HUES6 (cell line): ENCODE results near the gene TSPAN11.

ENCODE experiments used
- H3K27ac ChIP-seq: 2 replicates; pipeline ENCODE4 v1.7.0; 2013; ENCODE audit warnings: low read depth, mild to moderate bottlenecking, low read length, inconsistent platforms
- H3K27me3 ChIP-seq: 2 replicates; pipeline ENCODE4 v1.6.1; 2013; ENCODE audit warnings: low read length; ENCODE audit not compliant: control insufficient read depth, insufficient read depth
- H3K36me3 ChIP-seq: 2 replicates; pipeline ENCODE4 v1.6.1; 2013; ENCODE audit warnings: low read length; ENCODE audit not compliant: control insufficient read depth, insufficient read depth
- H3K4me1 ChIP-seq: 2 replicates; pipeline ENCODE4 v1.6.1; 2013; ENCODE audit warnings: low read length; ENCODE audit not compliant: control insufficient read depth, insufficient read depth
- H3K4me3 ChIP-seq: 2 replicates; pipeline ENCODE4 v1.5.1; 2013; ENCODE audit warnings: low read depth, low read length
- H3K9ac ChIP-seq: one replicate; pipeline ENCODE4 v1.6.1; 2013; ENCODE audit warnings: mild to moderate bottlenecking, low read length
- H3K9me3 ChIP-seq: 2 replicates; pipeline ENCODE4 v1.6.1; 2013; ENCODE audit warnings: low read depth, low read length; ENCODE audit not compliant: control insufficient read depth, insufficient read depth

The TSPAN11 gene

DNA sequence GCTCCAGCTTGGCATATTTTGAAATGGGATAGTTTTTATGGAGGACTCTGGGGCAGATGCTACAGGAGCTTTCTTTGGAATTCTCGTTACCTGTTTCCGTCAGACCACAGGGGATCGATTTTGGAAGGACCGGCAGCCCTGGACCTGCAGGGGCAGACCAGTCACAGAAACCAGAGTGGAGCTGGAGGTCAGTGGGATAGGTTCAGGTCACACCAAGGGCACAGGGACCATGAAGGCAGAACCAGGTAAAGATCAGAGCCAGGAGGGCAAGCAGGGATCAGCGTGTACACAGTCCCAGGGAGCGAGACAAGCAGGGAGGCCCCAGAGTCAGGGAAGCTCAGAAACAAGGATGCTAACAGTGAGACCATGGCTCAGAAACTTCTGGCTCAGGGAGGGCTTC, 45.5 kb downstream of the TSPAN11 start:
- Histone ChIP-seq H3K4me1 (peaks cover 15% of the 10 kb centered on the region), H3K4me3 (no peak overlapping the region)

DNA sequence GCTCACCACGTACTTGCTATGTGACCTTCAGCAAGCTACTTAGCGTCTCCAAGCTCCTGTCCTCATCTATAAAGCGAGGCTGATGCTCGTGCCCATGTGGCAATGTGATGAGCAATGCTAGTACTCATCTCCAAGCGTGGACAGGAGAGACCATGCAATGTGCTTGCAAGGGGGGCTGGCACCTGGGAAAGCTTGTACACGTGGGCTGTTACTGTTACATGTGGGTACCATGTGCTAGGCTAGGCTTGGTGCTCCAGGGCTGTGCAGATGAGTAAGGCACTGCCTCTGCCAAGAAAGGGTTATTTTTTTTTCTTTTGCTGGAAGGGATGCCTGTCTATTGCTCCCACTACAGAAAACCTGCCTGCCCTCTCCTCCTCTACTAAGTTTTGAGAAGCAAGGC, 46.6 kb downstream of the TSPAN11 start:
- H3K9ac ChIP-seq, result no peak overlapping the region
- H3K4me3 ChIP-seq, result no peak overlapping the region
- no peaks in the 10 kb centered on the region for H3K9me3 ChIP-seq
- no peak overlapping the region for H3K27ac ChIP-seq
- H3K4me1 ChIP-seq, result peaks cover 26% of the 10 kb centered on the region
- H3K36me3 ChIP-seq, result no peaks in the 10 kb centered on the region
- 0 out of 2 replicates have a peak, but pooled peaks cover 4% of the 10 kb centered on the region for H3K27me3 ChIP-seq

More for the DNA sequence above, 45.5 kb downstream of the TSPAN11 start:
- no peak overlapping the region for H3K9ac ChIP-seq
- H3K36me3 ChIP-seq, result no peaks in the 10 kb centered on the region
- H3K27ac ChIP-seq, result no peak overlapping the region
- H3K27me3 ChIP-seq, result 0 out of 2 replicates have a peak, but pooled peaks cover 4% of the 10 kb centered on the region
- H3K9me3 ChIP-seq, result no peaks in the 10 kb centered on the region

DNA sequence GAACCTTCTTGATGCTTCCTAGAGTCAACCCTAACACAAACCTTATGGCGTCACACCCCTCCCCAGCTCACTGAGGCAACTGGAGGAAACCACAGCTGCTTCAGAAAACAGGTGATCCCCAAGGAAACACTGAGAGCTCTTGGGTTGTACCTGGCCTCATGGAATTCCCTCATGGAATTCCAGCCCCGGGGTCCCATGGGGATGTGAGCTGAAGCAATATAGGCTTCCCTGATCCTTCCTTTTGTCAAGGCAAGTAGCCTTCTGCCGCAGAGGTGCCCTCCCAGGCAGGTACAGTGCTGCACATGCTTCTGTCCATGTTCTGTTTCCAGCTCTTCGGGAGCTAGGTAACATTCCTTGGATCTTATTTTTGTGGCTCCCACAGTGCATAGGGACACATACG, 47.3 kb downstream of the TSPAN11 start:
- Histone ChIP-seq H3K36me3 (no peaks in the 10 kb centered on the region), H3K4me1 (peaks cover 27% of the 10 kb centered on the region), H3K9ac (no peak overlapping the region), H3K4me3 (no peak overlapping the region), H3K27me3 (0 out of 2 replicates have a peak, but pooled peaks cover 4% of the 10 kb centered on the region), H3K9me3 (no peaks in the 10 kb centered on the region), H3K27ac (no peak overlapping the region)

DNA sequence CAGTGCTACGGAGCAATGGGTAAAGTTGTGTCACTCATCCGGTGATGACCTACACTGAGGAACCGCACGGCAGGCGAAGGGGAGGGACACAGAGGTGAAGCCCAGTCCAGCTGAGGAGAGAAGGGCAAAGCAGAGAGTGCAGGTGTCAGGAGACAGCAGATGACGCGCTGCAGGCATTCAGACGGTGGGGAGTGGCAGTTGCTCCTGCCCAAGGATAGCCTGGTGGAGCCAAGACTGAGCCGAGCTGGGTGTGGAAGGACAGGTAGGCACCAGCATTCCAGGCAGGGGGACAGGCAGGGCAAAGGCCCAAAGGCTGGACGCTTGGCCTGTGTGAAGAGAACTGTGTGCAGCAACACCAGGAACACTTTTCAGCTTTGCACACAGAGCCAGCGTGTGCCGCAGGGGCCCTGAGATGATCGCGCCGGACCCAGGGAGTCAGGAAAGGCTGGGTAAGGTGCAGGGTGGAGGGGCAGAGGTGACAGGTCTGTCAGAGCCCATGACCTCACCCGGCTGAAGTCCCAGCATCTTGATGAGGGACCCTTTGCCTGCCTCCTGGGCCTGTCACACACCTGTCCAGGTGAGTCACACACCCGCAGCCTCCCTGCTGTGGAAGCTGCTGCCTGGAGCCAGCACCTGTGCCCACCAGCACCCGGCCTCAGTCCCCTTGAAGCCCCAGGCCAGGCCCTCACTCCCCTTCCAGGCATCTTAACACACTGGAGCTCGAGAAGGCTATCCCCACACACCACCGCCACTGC, 48.4 kb downstream of the TSPAN11 start:
- H3K27ac ChIP-seq, result no peak overlapping the region
- 0 out of 2 replicates have a peak, but pooled peaks cover 4% of the 10 kb centered on the region for H3K27me3 ChIP-seq
- H3K4me3 ChIP-seq, result no peak overlapping the region
- no peak overlapping the region for H3K9ac ChIP-seq
- no peaks in the 10 kb centered on the region for H3K9me3 ChIP-seq
- no peaks in the 10 kb centered on the region for H3K36me3 ChIP-seq
- peaks cover 27% of the 10 kb centered on the region for H3K4me1 ChIP-seq

DNA sequence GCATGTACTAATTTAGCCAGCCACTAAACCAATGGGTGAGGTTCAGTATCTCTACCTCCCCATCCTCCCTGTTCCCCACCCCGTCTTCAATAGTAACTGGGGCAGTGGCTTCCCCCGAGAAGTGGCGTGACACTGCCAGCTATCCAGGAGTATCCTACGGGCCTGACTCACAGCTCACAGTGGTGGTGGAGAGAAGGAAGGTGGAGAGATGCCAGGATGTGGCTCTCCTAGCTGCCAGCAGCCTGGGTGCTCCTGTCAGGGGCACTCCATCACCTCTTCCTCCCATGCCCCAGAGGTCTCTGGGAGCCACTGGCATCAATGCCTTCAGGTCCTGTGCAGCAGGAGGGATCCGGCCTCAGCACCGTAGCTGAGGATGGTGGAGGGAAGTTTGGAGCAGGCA, 49.0 kb downstream of the TSPAN11 start:
- Histone ChIP-seq H3K9ac (no peak overlapping the region), H3K9me3 (no peaks in the 10 kb centered on the region), H3K4me3 (no peak overlapping the region), H3K4me1 (peaks cover 25% of the 10 kb centered on the region), H3K27me3 (0 out of 2 replicates have a peak, but pooled peaks cover 4% of the 10 kb centered on the region), H3K27ac (no peak overlapping the region), H3K36me3 (no peaks in the 10 kb centered on the region)

DNA sequence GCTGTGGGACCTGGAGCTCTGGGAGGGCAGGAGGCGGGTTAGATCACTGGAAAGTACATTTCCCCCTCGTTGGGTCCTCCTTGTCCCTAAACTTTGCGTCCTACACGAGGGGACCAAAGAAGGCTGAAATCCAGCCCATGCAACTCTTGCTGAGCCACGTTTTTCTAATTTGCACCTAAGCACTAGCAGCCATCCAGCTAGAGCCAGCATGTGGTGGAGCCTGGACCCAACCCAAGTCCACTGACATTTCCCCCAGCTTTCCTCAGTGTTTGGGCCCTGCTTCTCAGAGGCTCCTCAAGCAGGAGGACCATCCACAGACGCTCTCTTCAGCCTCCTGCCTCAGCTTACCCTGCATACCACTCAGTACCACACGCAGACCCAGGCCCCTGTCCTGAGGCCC, 49.7 kb downstream of the TSPAN11 start:
- Histone ChIP-seq H3K4me3 (no peak overlapping the region), H3K36me3 (no peaks in the 10 kb centered on the region), H3K9me3 (no peaks in the 10 kb centered on the region), H3K9ac (no peak overlapping the region), H3K27ac (no peak overlapping the region), H3K27me3 (0 out of 2 replicates have a peak, but pooled peaks cover 4% of the 10 kb centered on the region), H3K4me1 (peaks cover 20% of the 10 kb centered on the region)

DNA sequence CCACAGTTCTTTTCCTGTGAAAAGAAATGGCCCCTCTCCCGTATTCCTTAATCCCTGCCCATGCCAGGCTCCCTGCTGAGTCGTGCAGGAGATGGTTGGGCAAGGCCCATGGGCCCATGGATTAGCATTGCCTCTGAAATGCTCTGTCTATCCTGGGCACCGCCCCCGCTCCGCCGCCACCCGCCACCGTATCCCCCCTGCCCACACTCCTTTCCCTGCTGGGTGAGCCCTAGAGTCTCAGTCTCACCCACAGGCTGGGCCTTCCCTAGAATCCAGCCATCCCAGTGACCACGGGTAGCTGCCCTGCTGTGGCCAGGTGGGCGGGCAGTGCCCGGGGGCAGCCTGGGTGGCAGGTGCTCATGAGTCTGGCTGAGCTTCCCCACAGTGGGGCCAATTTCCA, 50.6 kb downstream of the TSPAN11 start:
- no peaks in the 10 kb centered on the region for H3K36me3 ChIP-seq
- 0 out of 2 replicates have a peak, but pooled peaks cover 4% of the 10 kb centered on the region for H3K27me3 ChIP-seq
- no peak overlapping the region for H3K4me3 ChIP-seq
- no peaks in the 10 kb centered on the region for H3K9me3 ChIP-seq
- no peak overlapping the region for H3K27ac ChIP-seq
- H3K9ac ChIP-seq, result no peak overlapping the region
- H3K4me1 ChIP-seq, result peaks cover 20% of the 10 kb centered on the region

DNA sequence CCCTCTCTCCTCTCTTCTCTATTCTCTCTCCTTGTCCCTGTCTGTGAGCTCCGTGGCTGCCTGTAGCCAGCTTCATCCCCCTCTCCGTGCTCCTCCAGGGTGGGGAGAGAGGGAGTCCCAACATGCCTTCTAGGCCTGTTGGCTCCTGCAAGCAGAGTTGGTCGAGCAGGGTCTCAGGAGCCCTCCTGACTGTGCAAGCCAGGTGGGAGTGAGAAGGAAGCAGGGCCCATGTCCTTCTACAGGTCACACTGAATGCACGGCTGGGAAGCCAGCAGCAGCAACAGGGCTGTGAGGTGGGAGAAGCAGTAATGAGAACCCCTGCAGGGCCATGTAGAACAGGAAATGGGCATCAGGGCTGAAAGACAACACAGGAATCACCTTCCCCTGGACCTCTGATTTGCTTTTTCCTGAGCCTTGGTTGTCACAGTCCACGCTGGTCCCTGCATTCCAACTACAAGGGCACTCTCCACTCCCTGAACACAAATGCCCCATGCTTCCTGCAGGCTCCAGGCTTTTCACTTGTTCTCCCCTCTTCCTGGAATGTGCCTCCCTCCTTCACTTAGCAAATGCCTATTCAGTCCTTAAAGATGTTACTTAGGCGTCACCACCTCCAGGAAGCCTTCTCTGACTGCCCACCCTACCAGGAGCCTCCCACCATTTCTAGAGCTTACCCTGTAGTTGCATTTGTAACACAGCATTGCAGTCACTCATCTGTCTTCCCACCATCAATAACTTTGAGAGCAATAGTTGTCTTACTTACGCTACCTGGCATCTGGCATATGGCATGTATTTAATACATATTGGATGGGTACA, 51.2 kb downstream of the TSPAN11 start:
- 0 out of 2 replicates have a peak, but pooled peaks cover 4% of the 10 kb centered on the region for H3K27me3 ChIP-seq
- no peak overlapping the region for H3K27ac ChIP-seq
- H3K9me3 ChIP-seq, result no peaks in the 10 kb centered on the region
- no peak overlapping the region for H3K9ac ChIP-seq
- no peaks in the 10 kb centered on the region for H3K36me3 ChIP-seq
- peaks cover 20% of the 10 kb centered on the region for H3K4me1 ChIP-seq
- no peak overlapping the region for H3K4me3 ChIP-seq

DNA sequence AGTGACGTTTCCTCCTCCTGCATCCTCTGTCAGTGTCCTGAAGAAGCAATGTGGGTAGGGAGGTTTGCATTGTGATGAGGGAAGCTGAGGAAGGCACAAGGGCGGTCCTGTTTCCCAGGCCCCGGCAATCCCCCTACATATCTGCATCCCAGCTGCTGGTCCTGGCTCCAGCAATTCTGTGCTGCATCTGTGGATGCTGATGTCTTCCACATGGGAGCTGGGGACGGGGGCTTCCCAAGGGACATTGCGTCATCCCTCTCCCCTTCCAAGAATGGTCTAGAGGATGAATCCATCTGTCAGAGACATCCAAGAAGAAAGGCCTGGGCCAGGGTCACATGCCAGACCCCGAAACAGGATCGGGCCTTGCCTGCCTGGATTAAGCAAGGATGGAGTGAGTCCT, 52.1 kb downstream of the TSPAN11 start:
- Histone ChIP-seq H3K27ac (no peak overlapping the region), H3K9me3 (no peaks in the 10 kb centered on the region), H3K36me3 (no peaks in the 10 kb centered on the region), H3K27me3 (no peaks in the 10 kb centered on the region), H3K4me1 (peaks cover 20% of the 10 kb centered on the region), H3K4me3 (no peak overlapping the region), H3K9ac (no peak overlapping the region)

DNA sequence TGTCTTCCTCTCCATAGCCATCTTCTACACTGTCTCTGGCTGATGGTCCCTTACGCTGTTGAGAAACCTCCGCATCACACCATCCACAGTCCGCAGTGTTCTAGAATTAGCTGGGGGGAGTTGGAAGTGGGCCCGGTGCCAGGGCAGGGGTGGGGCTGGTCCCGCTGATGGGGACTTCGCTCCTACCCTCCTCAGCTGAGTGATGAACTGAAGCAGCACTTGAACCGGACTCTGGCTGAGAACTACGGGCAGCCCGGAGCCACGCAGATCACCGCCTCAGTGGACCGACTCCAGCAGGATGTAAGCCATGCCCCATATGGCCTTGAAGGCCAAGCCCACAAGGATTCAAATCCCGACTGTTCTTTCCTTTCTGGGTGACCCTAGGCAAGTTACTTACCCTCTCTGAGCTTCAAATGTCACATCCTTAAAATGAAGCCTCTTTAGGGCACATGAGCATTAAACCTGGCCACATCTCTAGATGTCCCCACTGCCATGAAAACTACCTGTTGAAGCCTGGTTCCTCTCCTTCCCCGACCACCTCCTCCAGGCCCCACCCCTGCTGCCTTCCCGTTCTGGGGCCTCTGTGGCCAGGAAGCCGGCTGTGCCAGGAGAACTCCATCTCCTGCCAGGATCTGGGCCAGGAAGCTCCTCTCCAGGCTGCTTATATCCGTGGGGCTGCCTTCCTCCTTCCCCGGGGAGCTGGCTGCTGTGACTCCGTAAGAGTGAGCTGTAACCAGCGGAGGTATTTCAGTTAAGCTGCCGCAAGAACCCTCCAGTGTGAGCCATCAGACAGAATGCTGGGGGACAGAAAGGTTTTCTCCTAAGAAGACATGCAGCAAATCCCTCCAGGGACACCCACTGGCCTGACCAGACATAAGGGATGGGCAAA, 53.1 kb downstream of the TSPAN11 start:
- no peak overlapping the region for H3K4me3 ChIP-seq
- H3K27ac ChIP-seq, result no peak overlapping the region
- no peak overlapping the region for H3K9ac ChIP-seq
- H3K36me3 ChIP-seq, result no peaks in the 10 kb centered on the region
- H3K9me3 ChIP-seq, result no peaks in the 10 kb centered on the region
- no peaks in the 10 kb centered on the region for H3K27me3 ChIP-seq
- H3K4me1 ChIP-seq, result peaks cover 20% of the 10 kb centered on the region
